D721Med (cell line): ENCODE measurements around the gene ABLIM1.

Experiments used
- DNase-seq: peaks from one replicate; pipeline ENCODE4 v3.0.0; 2011; ENCODE audit warnings: low spot score; ENCODE audit not compliant: insufficient read length
- FAIRE-seq: peaks from 2 replicates; lab custom pipeline; 2011; peaks lifted over from hg19 to GRCh38; lab: Jason Lieb, UNC
- CTCF ChIP-seq: IDR thresholded peaks from 2 replicates; pipeline ENCODE4 v1.5.1; 2012; ENCODE audit warnings: mild to moderate bottlenecking, control low read depth; ENCODE audit not compliant: insufficient read depth; ENCODE audit errors: missing control alignments

Gene ABLIM1

GRCh38 chr10:114501650-114502049 is 156.4 kb downstream of the ABLIM1 start:
- FAIRE-seq (no peak), DNase-seq (no peak)
- TF ChIP-seq CTCF = no peak

DNA sequence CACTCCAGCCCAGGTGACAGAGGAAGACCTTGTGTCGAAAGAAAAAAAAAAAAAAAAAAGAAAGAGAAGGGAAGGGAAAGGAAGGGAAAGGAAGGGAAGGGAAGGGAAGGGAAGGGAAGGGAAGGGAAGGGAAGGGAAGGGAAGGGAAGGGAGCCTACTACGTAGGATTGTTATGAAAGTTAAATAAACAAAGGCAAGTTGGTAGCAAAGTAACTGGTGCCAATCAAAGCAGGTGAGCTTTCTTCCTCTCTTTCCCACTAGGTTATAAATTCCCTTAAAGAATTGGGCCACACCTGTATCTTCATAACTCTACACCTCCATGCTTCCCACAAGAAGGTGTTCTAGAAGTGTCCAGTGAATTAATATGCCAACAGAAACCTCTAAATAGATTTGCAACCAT is 157.4 kb downstream of the ABLIM1 start:
- no peak for DNase-seq
- FAIRE-seq = no peak
- TF ChIP-seq CTCF = no peak

DNA sequence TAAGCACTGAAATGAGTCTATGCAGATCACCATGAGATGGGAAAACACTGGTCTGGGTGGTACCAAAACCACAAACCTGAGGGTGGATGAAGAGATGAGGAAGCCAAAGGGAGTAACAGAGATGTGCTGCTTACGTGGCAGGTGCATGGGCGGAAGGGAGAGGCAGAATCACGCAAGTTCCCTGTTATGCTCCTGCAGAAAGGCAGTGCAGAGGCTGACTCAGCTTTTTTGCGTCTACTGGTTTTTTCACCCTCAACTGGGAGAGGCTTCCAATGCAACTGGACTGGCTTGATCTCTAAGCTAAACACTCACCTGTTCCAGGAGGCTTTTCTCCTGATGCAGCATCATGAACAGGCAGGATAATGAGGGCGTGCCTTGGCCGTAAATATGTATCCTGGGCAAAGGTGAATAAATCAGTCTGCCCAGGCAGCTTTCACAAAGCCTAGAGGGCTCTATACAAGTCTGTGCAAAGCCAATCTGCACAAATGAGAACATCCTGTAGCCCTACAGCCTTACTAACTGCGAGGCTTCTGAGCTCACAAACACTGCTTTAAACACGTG is 158.4 kb downstream of the ABLIM1 start:
- no peak for TF ChIP-seq CTCF
- FAIRE-seq = no peak
- DNase-seq = no peak

DNA sequence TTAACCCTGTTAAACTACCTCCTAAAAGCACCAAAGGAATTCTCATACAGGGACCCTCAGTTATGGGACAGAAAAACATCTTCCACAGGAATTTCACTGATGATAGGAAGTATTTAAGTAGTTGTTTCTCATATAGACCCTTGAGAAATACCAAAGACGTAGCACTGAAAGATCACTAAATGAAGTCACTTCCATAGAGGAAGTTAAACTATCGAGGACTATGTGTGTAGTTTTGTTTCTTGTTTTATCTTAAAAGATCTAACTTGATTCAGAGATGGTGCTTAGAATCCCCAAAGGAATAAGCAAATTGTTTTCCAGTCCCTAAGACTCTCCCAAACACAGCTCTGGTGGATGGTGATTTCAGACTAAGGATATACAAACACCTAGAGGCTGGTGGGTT is 159.0 kb downstream of the ABLIM1 start:
- DNase-seq = no peak
- FAIRE-seq = no peak
- no peak for TF ChIP-seq CTCF

DNA sequence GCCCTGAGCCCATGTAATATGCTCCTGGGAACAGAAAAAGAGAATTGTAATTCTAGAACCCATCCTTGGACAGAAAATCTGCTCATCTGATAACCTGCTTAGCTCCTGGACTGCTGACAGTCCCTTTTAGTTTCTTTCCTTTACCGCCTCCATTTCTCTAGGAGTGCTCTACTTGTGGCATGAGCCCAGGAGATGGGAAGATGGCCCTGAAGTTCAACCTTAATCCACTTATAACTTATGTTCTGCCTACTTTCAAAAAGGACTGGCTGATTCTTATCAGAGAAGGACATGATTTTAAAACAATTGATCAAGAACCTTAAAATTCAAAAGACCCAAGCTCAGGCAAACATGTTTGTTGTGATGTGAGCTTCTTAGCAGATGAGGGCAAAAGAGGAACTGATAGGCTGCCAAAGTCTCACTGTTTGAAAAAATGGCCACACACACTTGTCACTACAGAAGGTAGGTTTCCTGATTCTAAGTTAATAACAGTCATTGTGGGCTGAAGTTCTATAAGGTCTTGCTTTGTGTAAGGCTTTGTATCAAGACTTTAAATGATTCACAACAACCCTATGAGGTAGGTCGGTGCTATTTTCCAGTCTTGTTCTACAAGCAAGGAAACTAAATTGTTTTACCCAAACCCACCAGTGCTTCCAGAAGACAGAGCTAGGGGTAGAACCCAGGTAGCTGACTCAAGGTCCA is 159.5 kb downstream of the ABLIM1 start:
- TF ChIP-seq CTCF = no peak
- FAIRE-seq (no peak), DNase-seq (no peak)

- TF ChIP-seq CTCF = no peak
- no peak for FAIRE-seq
- DNase-seq = no peak
Observed at GRCh38 chr10:114495303-114495702, 162.8 kb downstream of the ABLIM1 start.

DNA sequence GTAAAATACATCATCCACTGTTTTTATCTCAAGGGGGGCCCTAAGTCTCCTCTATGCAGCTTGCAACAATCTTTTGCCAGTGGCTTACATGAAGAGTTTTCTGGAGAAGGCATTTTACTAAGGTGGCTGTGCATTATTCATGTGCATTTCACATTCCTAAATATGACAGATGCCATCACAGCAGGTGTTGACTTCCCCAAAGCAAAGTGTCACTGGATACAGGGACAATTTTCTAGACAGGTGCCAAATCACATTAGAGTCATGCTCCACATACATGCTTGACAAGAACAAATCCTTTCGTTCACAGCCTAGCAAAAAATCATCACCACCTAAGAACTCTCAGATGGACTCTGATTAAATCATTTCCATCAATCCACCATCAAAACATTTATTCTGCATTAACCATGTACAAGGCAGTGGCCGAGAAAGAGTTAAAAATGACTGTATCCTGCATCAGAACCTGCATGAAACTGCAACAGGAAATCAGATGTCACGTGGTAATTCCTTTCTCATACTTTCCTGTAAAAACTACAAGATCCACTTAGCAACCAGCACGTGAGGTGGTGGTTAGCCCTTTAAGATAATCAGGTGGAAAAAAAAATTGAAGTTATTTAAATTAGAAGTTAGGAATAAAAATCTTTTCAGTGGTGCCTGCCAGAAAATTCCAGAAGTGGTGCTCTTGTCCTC is 165.6 kb downstream of the ABLIM1 start:
- TF ChIP-seq CTCF = no peak
- FAIRE-seq = no peak
- DNase-seq = no peak
